ENCODE data around the gene ROS1. TPM values are rescaled to one million over a fixed set of nuclear protein-coding genes. Genes with fewer than 3 reads are reported as not detected.

The ROS1 gene
- total RNA-seq, 1 donor from 2014 or later, result not detected

Small RNA genes lying within 50 kb of the gene (small RNA-seq; reads per million reads assigned to genes)
- gene RN7SKP18 (not detected), gene RNU6-253P (not detected)

Other genes starting within 250 kb of the ROS1 start
- gene VGLL2, start 160.4 kb downstream of the ROS1 start, total RNA-seq, result not detected
- 14.2 TPM for gene DCBLD1, start 56.7 kb upstream of the ROS1 start, total RNA-seq
- gene GOPC, start 176.6 kb upstream of the ROS1 start, total RNA-seq, result 19.9 TPM
- gene NUS1, start 249.5 kb upstream of the ROS1 start, total RNA-seq, result 17.7 TPM

All from vagina (tissue), 1 donor.